NCI-H2107 (cell line): ENCODE results near the gene PARM1.

Experiments
- DNase-seq: peaks from one replicate; lab custom pipeline; 2025; lab: John Stamatoyannopoulos, UW

The PARM1 gene

DNA sequence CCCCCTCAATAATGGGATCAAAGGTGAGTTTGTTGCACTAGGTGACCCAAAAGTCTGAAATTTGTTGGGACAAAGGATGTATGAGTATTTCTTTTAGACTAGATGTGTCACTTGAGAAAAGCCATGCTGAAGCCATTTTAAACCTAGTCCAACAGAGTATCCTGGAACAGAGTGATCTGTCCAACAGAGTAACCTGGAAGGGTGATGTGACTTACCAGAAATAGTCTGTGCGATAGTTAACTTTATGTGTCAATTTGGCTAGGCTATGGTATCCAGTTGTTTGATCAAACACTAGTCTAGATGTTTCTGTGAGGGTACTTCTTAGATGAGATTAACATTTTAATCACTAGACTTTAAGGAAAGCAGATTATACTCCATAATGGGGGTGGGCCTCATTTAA, 154.5 kb downstream of the PARM1 start:
- no peak for DNase-seq

DNA sequence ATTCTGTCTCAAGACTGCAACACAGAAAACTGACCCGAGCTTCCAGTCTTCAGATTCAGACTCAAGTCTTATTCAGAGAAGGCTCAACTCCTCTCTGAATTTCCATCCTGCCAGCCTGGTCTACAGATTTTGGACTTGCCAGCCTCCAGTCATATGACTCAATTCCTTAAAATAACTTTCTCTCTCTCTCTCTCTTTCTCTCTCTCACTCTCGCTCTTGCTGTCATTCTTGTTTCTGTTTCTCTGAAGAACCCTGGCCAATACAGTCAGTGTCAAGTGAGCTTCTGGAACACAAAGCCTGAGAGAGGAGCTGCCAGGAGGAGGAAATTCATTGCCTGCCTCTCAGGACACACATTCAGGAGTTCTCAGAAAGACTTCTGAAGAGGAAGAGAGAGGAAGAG, 154.9 kb downstream of the PARM1 start:
- no peak for DNase-seq

DNA sequence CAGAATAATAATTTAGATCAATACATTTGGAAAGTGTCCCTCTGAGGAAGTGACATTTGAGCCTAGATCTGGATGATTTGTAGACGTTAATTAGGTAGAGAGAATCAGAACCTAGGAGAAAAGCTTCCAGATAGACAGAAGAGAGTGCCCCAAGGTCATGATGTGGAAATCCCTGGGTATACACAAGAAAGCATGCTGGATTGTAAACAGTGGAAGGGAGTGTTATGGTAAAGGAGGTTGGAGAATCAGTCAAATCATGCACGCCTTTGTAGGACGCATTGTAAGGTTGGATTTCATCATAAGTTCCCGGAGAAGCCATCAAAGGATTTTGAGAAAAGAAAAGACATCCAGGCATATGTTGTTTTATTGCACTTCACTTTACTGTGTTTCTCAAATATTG, 156.3 kb downstream of the PARM1 start:
- DNase-seq: no peak

DNA sequence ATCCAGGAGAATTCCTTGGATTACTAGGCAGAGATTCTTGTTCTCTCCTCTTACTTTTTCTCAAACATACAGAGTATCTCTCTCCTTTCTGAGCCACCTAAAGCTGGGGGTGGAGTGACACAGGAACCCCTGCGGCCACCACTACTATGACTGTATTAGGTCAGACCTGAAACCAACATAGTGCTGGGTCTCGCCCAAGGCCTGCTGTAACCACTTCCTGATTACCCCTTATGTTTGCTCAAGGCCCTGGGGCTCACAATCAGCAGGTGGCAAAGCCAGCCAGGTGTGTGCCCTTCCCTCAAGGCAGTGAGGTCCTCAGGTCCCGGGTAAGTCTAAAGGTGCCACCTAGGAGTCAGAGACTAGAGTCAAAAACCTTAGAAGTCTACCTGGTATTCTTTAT, 166.4 kb downstream of the PARM1 start:
- DNase-seq: no peak
